ENCODE measurements around the gene DGLUCY.
"Not testable (repeated sequence)": the region's sequence is repeated elsewhere in the genome, so short reads cannot be mapped to it uniquely, and the experiment has no call there.

DGLUCY gene

GRCh38 chr14:91264151-91265150 lies 150.6 kb downstream of the DGLUCY start:
- DNase-seq, result no peak

- DNase-seq, result no peak
Measured at GRCh38 chr14:91265404-91265803, 151.5 kb downstream of the DGLUCY start.

DNA sequence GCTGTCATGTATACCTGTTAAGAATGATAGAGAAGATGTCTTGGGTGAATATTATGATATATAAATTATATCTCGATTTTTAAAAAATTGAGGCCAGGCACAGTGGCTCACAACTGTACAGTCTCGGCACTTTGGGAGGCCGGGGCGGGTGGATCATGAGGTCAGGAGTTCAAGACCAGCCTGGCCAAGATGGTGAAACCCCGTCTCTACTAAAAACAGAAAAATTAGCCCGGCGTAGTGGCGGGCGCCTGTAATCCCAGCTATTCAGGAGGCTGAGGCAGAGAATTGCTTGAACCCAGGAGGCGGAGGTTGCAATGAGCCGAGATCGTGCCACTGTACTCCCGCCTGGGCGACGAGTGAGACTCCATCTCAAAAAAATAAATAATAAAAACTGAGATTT lies 152.4 kb downstream of the DGLUCY start:
- not testable (repeated sequence) for DNase-seq

DNA sequence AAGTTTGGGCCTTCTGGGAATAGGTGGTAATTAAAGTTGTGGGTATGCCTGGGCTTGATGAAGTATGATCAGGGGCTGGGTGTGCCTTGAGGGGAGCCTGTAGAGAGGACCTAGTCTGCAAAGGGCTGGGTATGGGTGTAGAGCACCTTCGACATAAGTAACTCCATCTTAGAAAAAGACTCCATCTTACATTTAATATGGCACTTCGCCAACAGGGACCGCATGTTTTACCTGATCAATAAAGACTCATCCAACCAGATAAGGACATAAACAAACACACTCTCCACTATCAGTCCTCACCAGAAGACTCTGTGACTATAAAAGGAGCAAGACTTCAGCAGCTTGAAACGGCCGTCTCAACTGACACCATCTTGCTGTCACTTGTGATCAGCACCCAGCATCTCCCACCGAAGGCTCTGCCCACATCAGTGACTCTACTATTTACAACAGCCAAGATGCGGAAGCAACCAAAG lies 154.1 kb downstream of the DGLUCY start:
- no peak for DNase-seq

DNA sequence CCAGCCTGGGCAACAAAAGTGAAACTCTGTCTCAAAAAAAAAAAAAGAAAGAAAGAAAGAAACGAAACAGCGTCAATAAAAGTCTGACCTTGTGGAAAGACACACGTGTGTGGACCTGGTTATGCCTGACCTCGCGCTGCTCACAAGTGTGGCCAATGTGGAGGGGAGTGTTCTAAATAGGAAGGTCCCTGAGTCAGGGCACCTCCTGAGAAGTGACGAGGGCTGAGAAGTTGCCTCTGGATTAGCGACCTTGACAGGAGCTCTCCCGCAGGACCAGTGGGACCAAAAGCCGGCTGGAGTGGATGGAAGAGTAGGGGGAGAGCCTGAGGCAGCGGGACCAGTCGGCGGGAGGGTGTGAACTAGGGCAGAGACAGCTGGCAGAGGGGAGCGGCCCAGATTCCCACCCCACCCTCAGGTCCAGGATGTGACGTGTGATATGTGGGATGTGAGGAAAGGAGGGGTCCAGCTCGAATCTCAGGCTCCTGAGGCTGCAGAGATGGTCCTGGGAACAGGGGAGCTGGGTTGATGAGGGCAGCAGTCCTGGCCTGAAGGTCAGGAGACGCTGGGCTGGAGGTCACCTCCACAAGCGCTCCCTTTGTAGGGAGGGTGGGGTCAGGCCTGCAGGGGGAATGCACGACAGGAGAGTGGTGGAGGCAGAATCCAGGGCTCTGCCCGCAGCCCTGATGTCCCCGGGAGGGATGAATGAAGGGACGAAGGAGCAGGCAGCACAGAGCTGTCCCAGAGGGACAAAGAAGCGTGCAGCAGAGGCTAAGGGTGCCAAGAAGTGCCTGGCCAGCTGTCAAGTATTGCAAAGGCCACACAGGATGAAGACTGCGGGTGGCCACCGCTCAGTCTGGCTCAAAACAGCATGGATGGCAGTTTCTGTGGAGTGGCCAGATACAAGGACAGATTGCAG lies 155.5 kb downstream of the DGLUCY start:
- no peak for DNase-seq

GRCh38 chr14:91270188-91270587 lies 156.3 kb downstream of the DGLUCY start:
- no peak for DNase-seq

- DNase-seq, result no peak
Measured at GRCh38 chr14:91270619-91271018, 156.7 kb downstream of the DGLUCY start.

DNA sequence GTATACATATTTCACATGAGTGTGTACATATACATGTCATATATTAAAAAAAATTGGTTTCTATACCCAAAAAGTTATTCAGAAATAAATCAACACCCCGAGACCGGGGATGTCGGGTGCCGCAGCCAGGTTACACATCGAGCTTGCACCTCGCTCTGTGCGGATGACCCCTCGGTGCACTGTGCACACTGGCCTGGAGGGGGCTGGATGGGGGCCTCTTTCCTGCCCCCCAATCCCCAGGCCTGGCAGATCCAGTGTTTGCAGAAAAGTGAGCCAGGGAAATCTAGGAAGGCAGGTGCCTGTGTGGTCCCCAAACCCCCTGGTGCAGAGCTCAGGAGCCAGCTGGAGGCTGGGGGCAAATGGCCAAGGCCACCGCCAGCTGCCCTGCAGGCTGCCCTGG lies 157.8 kb downstream of the DGLUCY start:
- DNase-seq, result no peak

DNA sequence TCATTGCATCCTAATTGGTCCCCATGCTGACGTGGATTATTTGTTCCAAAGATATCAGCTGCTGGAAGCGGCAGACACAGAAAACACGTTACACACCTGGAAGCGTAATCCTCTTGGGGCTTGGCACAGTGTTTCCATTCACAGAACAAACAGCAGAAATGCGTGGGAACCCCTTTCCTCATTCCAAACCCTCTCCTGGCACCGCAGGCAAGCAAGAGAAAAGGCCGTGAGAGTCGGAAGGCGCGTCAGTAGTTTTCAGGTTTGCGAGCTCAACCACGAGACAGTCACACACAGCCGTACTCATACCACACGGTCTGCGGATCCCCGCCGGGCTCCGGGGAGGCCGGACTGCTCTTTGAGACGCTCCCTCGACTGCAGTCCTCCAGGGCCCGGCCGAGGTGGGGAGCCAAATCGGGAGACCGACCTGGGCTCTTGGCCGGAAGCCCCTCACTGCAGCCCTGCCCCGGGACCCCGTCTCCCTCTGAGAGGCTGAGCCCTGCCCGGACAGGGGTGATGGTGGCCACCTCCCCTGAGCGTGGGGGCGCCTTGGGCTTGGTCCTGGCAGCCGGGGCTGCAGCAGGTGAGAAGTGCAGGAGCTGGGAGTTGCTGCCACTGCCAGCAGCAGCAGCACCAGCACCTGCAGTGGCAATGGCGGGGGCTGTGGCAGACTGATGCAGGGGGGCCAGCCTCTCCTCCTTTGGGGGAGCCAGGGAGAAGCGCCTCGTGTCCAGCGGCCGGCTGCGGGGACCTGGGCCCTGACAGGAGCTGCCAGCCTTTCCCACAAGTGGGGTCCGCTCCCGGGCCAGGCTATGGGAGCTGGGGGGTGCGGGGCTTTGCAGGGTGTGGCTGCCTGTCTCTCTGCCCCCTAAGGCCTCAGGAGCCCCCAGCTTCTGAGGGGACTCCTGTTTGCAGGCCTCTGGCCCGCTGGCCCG lies 158.7 kb downstream of the DGLUCY start:
- no peak for DNase-seq

DNA sequence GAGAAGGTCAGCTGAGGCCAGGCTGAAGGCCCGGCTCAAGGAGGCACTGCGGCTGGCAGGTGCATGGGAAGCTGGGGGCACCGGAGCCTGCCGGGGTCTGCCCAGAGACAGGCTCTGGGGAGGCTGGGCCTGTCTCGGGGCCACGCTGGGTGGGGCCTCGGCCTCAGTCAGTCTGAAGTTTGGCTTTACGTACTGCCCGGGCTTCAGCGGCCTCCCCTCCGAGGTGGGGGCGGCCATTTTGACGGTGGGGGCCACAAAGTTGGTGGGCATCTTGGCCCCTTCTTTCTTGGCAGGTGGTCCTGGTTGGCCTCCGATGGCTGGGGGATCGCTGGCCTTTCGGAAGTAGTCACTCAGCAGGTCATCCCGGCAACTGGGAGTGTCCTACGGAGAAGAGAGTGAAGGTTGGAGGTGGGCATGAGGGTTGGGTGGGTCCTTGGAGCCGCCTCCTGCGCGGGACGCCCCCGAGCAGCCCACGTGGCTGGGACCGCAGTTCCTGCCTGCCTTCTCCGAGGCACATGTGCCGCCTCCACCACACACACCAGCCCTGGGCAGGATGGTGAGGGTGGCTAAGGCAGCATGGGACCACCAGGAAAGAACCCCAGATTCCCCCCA lies 159.5 kb downstream of the DGLUCY start:
- DNase-seq, result no peak

DNA sequence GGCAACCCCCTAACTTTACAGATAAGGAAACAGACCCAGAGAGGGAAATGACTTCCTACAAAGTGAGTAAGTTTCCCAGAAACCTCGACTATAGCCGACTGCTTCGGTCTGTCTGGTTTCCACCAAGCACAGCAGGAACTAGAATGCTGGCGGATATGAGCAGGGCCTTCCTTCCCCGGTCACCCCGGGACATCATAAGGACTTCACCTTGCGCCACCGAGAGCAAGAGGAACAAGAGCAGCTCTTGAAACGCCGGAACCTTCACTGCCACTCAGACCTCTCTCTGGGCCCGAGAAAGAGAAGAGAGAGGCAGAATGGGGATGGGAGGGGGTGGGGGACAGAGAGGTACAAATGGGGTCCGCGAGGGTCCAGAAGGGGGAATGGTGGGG lies 160.0 kb downstream of the DGLUCY start:
- no peak for DNase-seq

GRCh38 chr14:91274796-91275195 lies 160.9 kb downstream of the DGLUCY start:
- no peak for DNase-seq
